Stimulated activated naive CD8-positive, alpha-beta T cell treated with anti-CD3 and anti-CD28 coated beads, Interleukin-15, Interleukin-2, amounts not matched to agents 100 U/mL and 50 U/mL, for 24 hours (primary cell): Measurements from ENCODE around the gene SLC24A3.

Experiments used
- ATAC-seq: fragments of 150-1000 bp; cut with Tn5 transposase; one replicate; pipeline ENCODE4 v1.10.0; 2021
- DNase-seq: peaks from one replicate; pipeline ENCODE4 v3.0.0; 2021

The SLC24A3 gene

GRCh38 chr20:19549896-19550295 is 337.5 kb downstream of the SLC24A3 start:
- no peak for DNase-seq
- no peak for ATAC-seq

GRCh38 chr20:19552221-19553180 is 340.1 kb downstream of the SLC24A3 start:
- no peak for DNase-seq
- no peak for ATAC-seq

GRCh38 chr20:19554666-19555065 is 342.2 kb downstream of the SLC24A3 start:
- no peak for ATAC-seq
- DNase-seq = no peak

- ATAC-seq (no peak), DNase-seq (no peak)
These were observed 343.3 kb downstream of the SLC24A3 start for GRCh38 chr20:19555726-19556125.

GRCh38 chr20:19557291-19557690 is 344.8 kb downstream of the SLC24A3 start:
- ATAC-seq (no peak), DNase-seq (no peak)

GRCh38 chr20:19560881-19561480 is 348.5 kb downstream of the SLC24A3 start:
- ATAC-seq (no peak), DNase-seq (no peak)

- no peak for DNase-seq
These were observed 350.0 kb downstream of the SLC24A3 start for GRCh38 chr20:19562426-19562825.

GRCh38 chr20:19564261-19564660 is 351.8 kb downstream of the SLC24A3 start:
- DNase-seq (no peak), ATAC-seq (no peak)

More at GRCh38 chr20:19562426-19562825, 350.0 kb downstream of the SLC24A3 start:
- ATAC-seq = no peak

- no peak for ATAC-seq
- DNase-seq = no peak
These were observed 353.3 kb downstream of the SLC24A3 start for GRCh38 chr20:19565736-19566135.

GRCh38 chr20:19566226-19566945 is 353.9 kb downstream of the SLC24A3 start:
- no peak for ATAC-seq
- DNase-seq = no peak

- no peak for ATAC-seq
These were observed 355.7 kb downstream of the SLC24A3 start for GRCh38 chr20:19568128-19568527.

GRCh38 chr20:19571996-19572395 is 359.6 kb downstream of the SLC24A3 start:
- no peak for DNase-seq
- no peak for ATAC-seq

More at GRCh38 chr20:19568128-19568527, 355.7 kb downstream of the SLC24A3 start:
- DNase-seq = no peak

- DNase-seq (no peak), ATAC-seq (no peak)
These were observed 365.2 kb downstream of the SLC24A3 start for GRCh38 chr20:19577692-19578091.

- DNase-seq (no peak), ATAC-seq (no peak)
These were observed 370.3 kb downstream of the SLC24A3 start for GRCh38 chr20:19582782-19583181.

GRCh38 chr20:19583532-19584175 is 371.2 kb downstream of the SLC24A3 start:
- ATAC-seq (no peak), DNase-seq (peak; percentile 59)

GRCh38 chr20:19588241-19588640 is 375.8 kb downstream of the SLC24A3 start:
- ATAC-seq = no peak
- no peak for DNase-seq

- ATAC-seq (no peak), DNase-seq (no peak)
These were observed 376.3 kb downstream of the SLC24A3 start for GRCh38 chr20:19588732-19589131.

- no peak for ATAC-seq
- no peak for DNase-seq
These were observed 377.4 kb downstream of the SLC24A3 start for GRCh38 chr20:19589787-19590362.

- DNase-seq = no peak
- ATAC-seq = no peak
These were observed 377.9 kb downstream of the SLC24A3 start for GRCh38 chr20:19590382-19590781.

GRCh38 chr20:19593762-19594161 is 381.3 kb downstream of the SLC24A3 start:
- DNase-seq (no peak), ATAC-seq (no peak)

- no peak for ATAC-seq
- DNase-seq = no peak
These were observed 382.5 kb downstream of the SLC24A3 start for GRCh38 chr20:19594896-19595295.
